HCT116 (cell line): ENCODE data around the gene NFIX. TPM values are rescaled to one million over a fixed set of nuclear protein-coding genes. Genes with fewer than 3 reads are reported as not detected.

Experiments
- ATAC-seq: fragments of 200-7000 bp; cut with Tn5 transposase; 2 replicates; pipeline ENCODE4 v1.9.1; 2020; ENCODE audit warnings: mild to moderate bottlenecking, moderate library complexity
- BruUV-seq: library from RNA; stranded (reverse); fragments of 400-500 nt; replicated peaks from 2 replicates; lab custom pipeline; 2021; lab: Mats Ljungman, UMichigan
- CTCF ChIA-PET: fragments of 300-600 bp; sonication (Branson Sonifier 250); formaldehyde crosslinking; loops from one replicate; lab custom pipeline; 2021; ENCODE audit warnings: antibody characterized with exemption; lab: Charles Lee
- POLR2A ChIA-PET: fragments of 300-600, 350-600 bp; sonication (Branson Sonifier 250); formaldehyde crosslinking; loops from one replicate; lab custom pipeline; 2021; ENCODE audit warnings: antibody characterized with exemption; lab: Charles Lee
- RAD21 ChIA-PET, 2 experiments: fragments of 300-600 bp; sonication (Branson Sonifier 250); formaldehyde crosslinking; loops; one replicate each; lab custom pipeline; 2023; ENCODE audit warnings: low total read pairs in 2 of 2; ENCODE audit not compliant: uncharacterized antibody in 2 of 2, unreplicated experiment in 2 of 2, low non-redundant PET in 1 of 2; lab: Charles Lee
- DNase-seq: peaks from one replicate; pipeline ENCODE4 v3.0.0-alpha.2; 2010; ENCODE audit warnings: low read depth, low spot score
- H2AFZ ChIP-seq: fragments of 200-600 bp; shearing (Covaris generic), sonication (generic); 2 replicates; pipeline ENCODE4 v1.6.1; 2017; ENCODE audit warnings: low read depth, mixed run types, mixed read lengths, antibody characterized with exemption, low read length; ENCODE audit not compliant: poor library complexity, severe bottlenecking
- H3K27ac ChIP-seq: 2 replicates; pipeline ENCODE4 v1.5.1; 2012; ENCODE audit warnings: low read depth, low read length
- H3K27me3 ChIP-seq: fragments of 200-600 bp; sonication (generic); 2 replicates; pipeline ENCODE4 v1.6.1; 2016; ENCODE audit warnings: mixed run types, low read length, mixed read lengths; ENCODE audit not compliant: insufficient read depth
- H3K36me3 ChIP-seq, 2 experiments: fragments of 200-500 bp in 1 of 2; fragments of 200-600 bp in 1 of 2; sonication (Bioruptor generic) in 1 of 2; sonication (generic) in 1 of 2; 2 replicates each; pipeline versions ENCODE4 v1.5.1 to v1.6.1; 2014 to 2016; ENCODE audit warnings: low read length in 2 of 2, inconsistent platforms in 1 of 2, mixed read lengths in 1 of 2, mixed run types in 1 of 2; ENCODE audit not compliant: insufficient read depth in 2 of 2, control insufficient read depth in 1 of 2
- H3K4me1 ChIP-seq, 2 experiments: fragments of 200-600 bp in 1 of 2; sonication (generic) in 1 of 2; 2 replicates each; pipeline versions ENCODE4 v1.5.1 to v1.6.1; 2012 to 2017; ENCODE audit warnings: low read length in 2 of 2, inconsistent platforms in 1 of 2, mild to moderate bottlenecking in 1 of 2, mixed read lengths in 1 of 2, mixed run types in 1 of 2, moderate library complexity in 1 of 2; ENCODE audit not compliant: insufficient read depth in 2 of 2, control insufficient read depth in 1 of 2
- H3K4me2 ChIP-seq: fragments of 200-600 bp; sonication (generic); 2 replicates; pipeline ENCODE4 v1.6.1; 2017; ENCODE audit warnings: mixed run types, low read length, mixed read lengths
- H3K4me3 ChIP-seq, 2 experiments: fragments of 200-600 bp in 1 of 2; sonication (generic) in 1 of 2; replicated peaks in 1 of 2; 2 replicates each; pipeline ENCODE4 v1.5.1; 2011 to 2016; ENCODE audit warnings: low read length in 2 of 2, control low read depth in 1 of 2, low read depth in 1 of 2, mild to moderate bottlenecking in 1 of 2, mixed read lengths in 1 of 2, mixed run types in 1 of 2
- H3K79me2 ChIP-seq: fragments of 200-600 bp; sonication (generic); 2 replicates; pipeline ENCODE4 v1.6.1; 2017; ENCODE audit warnings: mild to moderate bottlenecking, mixed run types, low read length, moderate library complexity, mixed read lengths; ENCODE audit not compliant: insufficient read depth
- H3K9ac ChIP-seq: fragments of 200-600 bp; sonication (generic); 2 replicates; pipeline ENCODE4 v1.6.1; 2016; ENCODE audit warnings: low read length, mixed read lengths
- H3K9me2 ChIP-seq: fragments of 200-600 bp; sonication (generic), shearing (Covaris generic); 2 replicates; pipeline ENCODE4 v1.6.1; 2017; ENCODE audit warnings: mixed run types, mild to moderate bottlenecking, moderate library complexity; ENCODE audit not compliant: insufficient read depth
- H3K9me3 ChIP-seq, 2 experiments: fragments of 200-500 bp in 1 of 2; fragments of 200-600 bp in 1 of 2; sonication (Bioruptor generic) in 1 of 2; sonication (generic) in 1 of 2; 2 replicates each; pipeline ENCODE4 v1.6.1; 2014 to 2017; ENCODE audit warnings: low read length in 2 of 2, mixed read lengths in 2 of 2, inconsistent platforms in 1 of 2, low read depth in 1 of 2, mild to moderate bottlenecking in 1 of 2, mixed run types in 1 of 2, moderate library complexity in 1 of 2; ENCODE audit not compliant: control insufficient read depth in 1 of 2, insufficient read depth in 1 of 2
- H4K20me1 ChIP-seq: fragments of 200-600 bp; sonication (generic), shearing (Covaris generic); 2 replicates; pipeline ENCODE4 v1.6.1; 2017; ENCODE audit warnings: mixed run types, mild to moderate bottlenecking, moderate library complexity; ENCODE audit not compliant: insufficient read depth
- ELF1 ChIP-seq: IDR thresholded peaks from 2 replicates; pipeline ENCODE4 v1.6.1; 2012; ENCODE audit warnings: low read depth, borderline replicate concordance
- POLR2AphosphoS5 ChIP-seq: IDR thresholded peaks from 2 replicates; pipeline ENCODE4 v1.6.1; 2011; ENCODE audit warnings: mild to moderate bottlenecking, low read depth, low read length, moderate library complexity
- SP1 ChIP-seq: IDR thresholded peaks from 2 replicates; pipeline ENCODE4 v1.6.1; 2012; ENCODE audit warnings: low read depth
- TCF7L2 ChIP-seq: IDR thresholded peaks from 2 replicates; pipeline ENCODE4 v1.7.0; 2011; ENCODE audit warnings: borderline replicate concordance, inconsistent platforms; ENCODE audit not compliant: insufficient read depth, insufficient read length; ENCODE audit errors: extremely low read depth
- ZFX ChIP-seq: fragments of 450-650 bp; IDR thresholded peaks from 2 replicates; pipeline ENCODE4 v1.6.1; 2017
- intact Hi-C: fragments of 100-400 bp; cut with micrococcal nuclease; formaldehyde crosslinking; loops from 2 replicates; pipeline ENCODE4 v1.10.0; 2022
- total RNA-seq: library from RNA; stranded (reverse); gene quantifications from one replicate; pipeline ENCODE4 v1.2.1, GENCODE V29; 2021; ENCODE audit not compliant: unreplicated experiment

The NFIX gene
- total RNA-seq, 1 experiment from 2014 or later = 34.8 TPM

- H3K27me3 ChIP-seq = no peaks in the 10 kb centered on the region
- H2AFZ ChIP-seq = no peak overlapping the region
- H3K4me2 ChIP-seq = peak overlapping the region; percentile 91
- no peaks in the 10 kb centered on the region for H3K9me3 ChIP-seq
- peak overlapping the region; percentile 20 for H3K27ac ChIP-seq
- ChIA-PET CTCF (interaction anchor here (2.0 kb wide), 1 partner anchor 17 kb away, joined by 6 read pairs; no protein-coding TSS in a partner anchor), POLR2A (interaction anchor here (0.7 to 1.4 kb wide), 2 partner anchors 220 to 334 kb away, joined by 3 read pairs; no protein-coding TSS in a partner anchor), RAD21 (no interaction called here)
- peak overlapping the region; percentile 93 for H3K9ac ChIP-seq
- H3K4me1 ChIP-seq = peaks cover 3 to 21% of the 10 kb centered on the region in 2 experiments; a peak in 3 of 4 replicates
- no peaks in the 10 kb centered on the region for H3K9me2 ChIP-seq
- H3K4me3 ChIP-seq = no peak overlapping the region; a peak in 1 of 4 replicates
- intact Hi-C loops = no loop called here
- peaks cover 38 to 43% of the 10 kb centered on the region in 2 experiments for H3K36me3 ChIP-seq
- DNase-seq = no peak
- no peak for TF ChIP-seq ZFX
- 0 out of 2 replicates have a peak, but pooled peaks have one; percentile 9 for TF ChIP-seq POLR2AphosphoS5
- ATAC-seq = no peak
- peaks cover 58% of the 10 kb centered on the region for H3K79me2 ChIP-seq
- H4K20me1 ChIP-seq = no peaks in the 10 kb centered on the region
- no TSS peak for BruUV-seq
These were observed 47.3 kb upstream of the NFIX start for GRCh38 chr19:12947702-12948611.

GRCh38 chr19:12948612-12949362, 46.5 kb upstream of the NFIX start:
- no peak for TF ChIP-seq SP1
- TF ChIP-seq ELF1 = no peak
- 0 out of 2 replicates have a peak, but pooled peaks have one; percentile 16 for TF ChIP-seq POLR2AphosphoS5
- TF ChIP-seq TCF7L2 = no peak
- ChIA-PET POLR2A (interaction anchor here (1.4 kb wide), 1 partner anchor 333 kb away, joined by 3 read pairs; no protein-coding TSS in a partner anchor), CTCF (interaction anchor here (2.0 kb wide), 1 partner anchor 16 kb away, joined by 6 read pairs; no protein-coding TSS in a partner anchor), RAD21 (no interaction called here)
- no peak overlapping the region for H3K4me3 ChIP-seq
- H3K27ac ChIP-seq = peak overlapping the region; percentile 2; the same call in 1 of the 2 replicates
- H3K4me1 ChIP-seq = peaks cover 3 to 16% of the 10 kb centered on the region in 2 experiments; a peak in 3 of 4 replicates
- no peaks in the 10 kb centered on the region for H3K9me2 ChIP-seq
- H3K9ac ChIP-seq = no peak overlapping the region
- no peaks in the 10 kb centered on the region; the same call in 1 of the 2 replicates for H4K20me1 ChIP-seq
- H2AFZ ChIP-seq = no peak overlapping the region
- H3K79me2 ChIP-seq = peaks cover 62% of the 10 kb centered on the region
- peaks cover 34 to 43% of the 10 kb centered on the region in 2 experiments for H3K36me3 ChIP-seq
- DNase-seq (no peak), ATAC-seq (no peak)
- no peaks in the 10 kb centered on the region for H3K9me3 ChIP-seq
- H3K27me3 ChIP-seq = no peaks in the 10 kb centered on the region
- no peak overlapping the region for H3K4me2 ChIP-seq
- BruUV-seq = no TSS peak
- intact Hi-C loops = no loop called here
